ENCODE measurements around the gene GTSE1. TPM values are rescaled to one million over a fixed set of nuclear protein-coding genes. Genes with fewer than 3 reads are reported as not detected.

The GTSE1 gene
- polyA plus RNA-seq, 6 donors from 2014 or later: 0.10 to 0.11 TPM; not detected in 4

- Mint-ChIP-seq H3K4me1 (peaks cover 3 to 5% (median 4%) of the 10 kb centered on the region in 3 donors), H3K36me3 (no peaks in the 10 kb centered on the region), H3K9me3 (no peaks in the 10 kb centered on the region), H3K27ac (no peak overlapping the region), H3K4me3 (peak overlapping the region in 1 of 8 donors; percentile 5), H3K27me3 (no peaks in the 10 kb centered on the region)
- ATAC-seq (ENCODE audit: low read depth in 2 of 2) (no peak), DNase-seq (no peak)
These were observed 32.9 kb downstream of the GTSE1 start for GRCh38 chr22:46329616-46330015.

- peak overlapping the region in 1 of 6 donors; percentile 29 for H3K27ac Mint-ChIP-seq
- H3K36me3 Mint-ChIP-seq: no peaks in the 10 kb centered on the region
- ATAC-seq (ENCODE audit: low read depth in 2 of 2) (no peak), DNase-seq (no peak)
- H3K4me3 Mint-ChIP-seq: peak overlapping the region in 2 of 8 donors; percentile 15 to 56
- no peaks in the 10 kb centered on the region for H3K9me3 Mint-ChIP-seq
- H3K4me1 Mint-ChIP-seq: peaks cover 8 to 11% (median 10%) of the 10 kb centered on the region in 3 donors
- no peaks in the 10 kb centered on the region for H3K27me3 Mint-ChIP-seq
These were observed 33.8 kb downstream of the GTSE1 start for GRCh38 chr22:46330426-46330825.

GRCh38 chr22:46331496-46331895 lies 34.8 kb downstream of the GTSE1 start:
- no peaks in the 10 kb centered on the region for H3K9me3 Mint-ChIP-seq
- no peak overlapping the region for H3K27ac Mint-ChIP-seq
- no peak for DNase-seq
- no peak for ATAC-seq (ENCODE audit: low read depth in 2 of 2)
- no peaks in the 10 kb centered on the region for H3K27me3 Mint-ChIP-seq
- H3K4me3 Mint-ChIP-seq: no peak overlapping the region
- H3K4me1 Mint-ChIP-seq: peaks cover 13 to 16% (median 14%) of the 10 kb centered on the region in 3 donors
- H3K36me3 Mint-ChIP-seq: no peaks in the 10 kb centered on the region

- Mint-ChIP-seq H3K4me1 (peaks cover 32 to 43% (median 32%) of the 10 kb centered on the region in 3 donors), H3K27ac (peak within 1 kb of the TSS; percentile 89 to 97 (median 92)), H3K4me3 (peak within 1 kb of the TSS; percentile 93 to 98 (median 96)), H3K27me3 (no peaks in the 10 kb centered on the region), H3K9me3 (no peaks in the 10 kb centered on the region), H3K36me3 (peaks cover 16 to 17% of the 10 kb centered on the region in 2 donors)
- ATAC-seq (ENCODE audit: low read depth in 2 of 2) (peak; percentile 93 to 94), DNase-seq (peak; percentile 72)
These were observed 38.8 kb downstream of the GTSE1 start, which contains the start of gene TRMU for GRCh38 chr22:46335201-46336118. Gene TRMU (plus strand): TSS chr22:46335714. CDS start chr22:46335765, 51 bp downstream.

- Mint-ChIP-seq H3K4me3 (peak overlapping the region; percentile 93 to 98 (median 96)), H3K4me1 (peaks cover 32 to 43% (median 32%) of the 10 kb centered on the region in 3 donors), H3K9me3 (no peaks in the 10 kb centered on the region), H3K27me3 (no peaks in the 10 kb centered on the region), H3K27ac (peak overlapping the region in 4 of 6 donors; percentile 61 to 92 (median 90)), H3K36me3 (peaks cover 16 to 18% of the 10 kb centered on the region in 2 donors)
- ATAC-seq (ENCODE audit: low read depth in 2 of 2) (no peak), DNase-seq (no peak)
These were observed 39.7 kb downstream of the GTSE1 start for GRCh38 chr22:46336119-46337078.

- H3K27me3 Mint-ChIP-seq: no peaks in the 10 kb centered on the region
- peaks cover 32 to 43% (median 36%) of the 10 kb centered on the region in 3 donors for H3K4me1 Mint-ChIP-seq
- H3K9me3 Mint-ChIP-seq: no peaks in the 10 kb centered on the region
- DNase-seq (no peak), ATAC-seq (ENCODE audit: low read depth in 2 of 2) (no peak)
- peaks cover 16 to 18% of the 10 kb centered on the region in 2 donors for H3K36me3 Mint-ChIP-seq
- H3K27ac Mint-ChIP-seq: peak overlapping the region in 3 of 6 donors; percentile 44 to 88 (median 47)
- H3K4me3 Mint-ChIP-seq: peak overlapping the region; percentile 4 to 96 (median 51)
These were observed 41.2 kb downstream of the GTSE1 start for GRCh38 chr22:46337870-46338269.

- ATAC-seq (ENCODE audit: low read depth in 2 of 2): no peak
- H3K36me3 Mint-ChIP-seq: peaks cover 16 to 18% of the 10 kb centered on the region in 2 donors
- peak overlapping the region in 5 of 8 donors; percentile 3 to 47 (median 22) for H3K4me3 Mint-ChIP-seq
- peaks cover 32 to 43% (median 36%) of the 10 kb centered on the region in 3 donors for H3K4me1 Mint-ChIP-seq
- H3K27me3 Mint-ChIP-seq: no peaks in the 10 kb centered on the region
- no peak for DNase-seq
- H3K9me3 Mint-ChIP-seq: no peaks in the 10 kb centered on the region
- peak overlapping the region in 3 of 6 donors; percentile 43 to 51 (median 44) for H3K27ac Mint-ChIP-seq
These were observed 42.0 kb downstream of the GTSE1 start for GRCh38 chr22:46338636-46339035.

- Mint-ChIP-seq H3K27ac (peak overlapping the region in 2 of 6 donors; percentile 19 to 75), H3K36me3 (peaks cover 16 to 28% of the 10 kb centered on the region in 2 donors), H3K27me3 (no peaks in the 10 kb centered on the region), H3K4me1 (peaks cover 26 to 40% (median 35%) of the 10 kb centered on the region in 3 donors), H3K9me3 (no peaks in the 10 kb centered on the region), H3K4me3 (peak overlapping the region in 1 of 8 donors; percentile 2)
- ATAC-seq (ENCODE audit: low read depth in 2 of 2): no peak
- DNase-seq: no peak
These were observed 43.3 kb downstream of the GTSE1 start for GRCh38 chr22:46339956-46340355.

- Mint-ChIP-seq H3K36me3 (peaks cover 16 to 31% of the 10 kb centered on the region in 2 donors), H3K27me3 (no peaks in the 10 kb centered on the region), H3K9me3 (no peaks in the 10 kb centered on the region), H3K27ac (no peak overlapping the region), H3K4me3 (peak overlapping the region in 2 of 8 donors; percentile 21 to 30), H3K4me1 (peaks cover 23 to 37% (median 30%) of the 10 kb centered on the region in 3 donors)
- no peak for DNase-seq
- ATAC-seq (ENCODE audit: low read depth in 2 of 2): no peak
These were observed 44.0 kb downstream of the GTSE1 start for GRCh38 chr22:46340676-46341075.

GRCh38 chr22:46346680-46347405 lies 50.2 kb downstream of the GTSE1 start:
- Mint-ChIP-seq H3K4me3 (no peak overlapping the region), H3K9me3 (no peaks in the 10 kb centered on the region), H3K36me3 (peaks cover 5 to 41% of the 10 kb centered on the region in 2 donors), H3K27ac (no peak overlapping the region), H3K4me1 (peaks cover 3 to 8% (median 4%) of the 10 kb centered on the region in 3 donors), H3K27me3 (no peaks in the 10 kb centered on the region)
- no peak for ATAC-seq (ENCODE audit: low read depth in 2 of 2)
- no peak for DNase-seq

- no peaks in the 10 kb centered on the region for H3K27me3 Mint-ChIP-seq
- no peak overlapping the region for H3K27ac Mint-ChIP-seq
- no peak for ATAC-seq (ENCODE audit: low read depth in 2 of 2)
These were observed 51.0 kb downstream of the GTSE1 start for GRCh38 chr22:46347646-46348045.

GRCh38 chr22:46348099-46348695 lies 51.5 kb downstream of the GTSE1 start:
- Mint-ChIP-seq H3K4me1 (peaks cover 3 to 7% (median 5%) of the 10 kb centered on the region in 3 donors), H3K27ac (peak overlapping the region in 1 of 6 donors; percentile 72), H3K27me3 (no peaks in the 10 kb centered on the region), H3K9me3 (no peaks in the 10 kb centered on the region), H3K36me3 (peaks cover 9 to 41% of the 10 kb centered on the region in 2 donors), H3K4me3 (no peak overlapping the region)
- DNase-seq (no peak), ATAC-seq (ENCODE audit: low read depth in 2 of 2) (no peak)

More at GRCh38 chr22:46347646-46348045, 51.0 kb downstream of the GTSE1 start:
- Mint-ChIP-seq H3K4me3 (no peak overlapping the region), H3K4me1 (peaks cover 3 to 5% (median 4%) of the 10 kb centered on the region in 3 donors), H3K9me3 (no peaks in the 10 kb centered on the region), H3K36me3 (peaks cover 9 to 41% of the 10 kb centered on the region in 2 donors)
- no peak for DNase-seq
